Fibroblast of pulmonary artery (primary cell): ENCODE measurements around the gene TGFB1I1.

Experiments used
- DNase-seq: peaks from one replicate; pipeline ENCODE4 v3.0.0-alpha.2; 2010; ENCODE audit warnings: low read depth
- H3K4me3 ChIP-seq: replicated peaks from 2 replicates; pipeline ENCODE4 v1.5.1; 2011; ENCODE audit warnings: low read depth, mild to moderate bottlenecking, control low read depth, low read length, moderate library complexity
- CTCF ChIP-seq: IDR thresholded peaks from 2 replicates; pipeline ENCODE4 v1.5.1; 2011; ENCODE audit warnings: mild to moderate bottlenecking, control low read depth, low read length, inconsistent platforms; ENCODE audit errors: missing control alignments

TGFB1I1 gene

DNA sequence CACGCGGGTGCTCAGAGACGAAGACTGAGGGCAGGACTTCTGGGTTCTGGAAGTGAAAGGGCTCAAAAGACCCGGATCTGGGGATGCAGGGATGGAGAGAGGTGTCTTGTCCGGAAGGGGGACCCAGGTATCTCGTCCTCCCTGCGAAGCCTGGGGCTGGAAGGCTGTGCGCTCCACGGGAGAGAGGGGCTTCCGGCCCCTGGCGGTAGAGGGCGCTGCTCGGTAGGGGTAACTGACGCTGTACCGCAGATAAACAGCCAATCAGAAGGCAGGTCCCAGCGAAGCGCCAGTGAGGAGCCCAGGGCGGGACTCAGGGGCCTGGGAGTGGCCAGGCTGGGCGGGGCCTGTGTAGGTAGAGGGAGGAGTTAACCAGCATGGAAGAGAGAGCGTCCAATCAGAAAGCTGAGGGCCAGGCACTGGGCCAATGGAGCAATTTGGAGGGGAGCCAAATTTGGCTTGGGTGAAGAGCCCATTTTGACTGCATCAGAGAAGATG, 804 bp downstream of the TGFB1I1 start:
- TF ChIP-seq CTCF: peak; percentile 76
- H3K4me3 ChIP-seq: peak overlapping the region; percentile 82
- DNase-seq: peak; percentile 96

DNA sequence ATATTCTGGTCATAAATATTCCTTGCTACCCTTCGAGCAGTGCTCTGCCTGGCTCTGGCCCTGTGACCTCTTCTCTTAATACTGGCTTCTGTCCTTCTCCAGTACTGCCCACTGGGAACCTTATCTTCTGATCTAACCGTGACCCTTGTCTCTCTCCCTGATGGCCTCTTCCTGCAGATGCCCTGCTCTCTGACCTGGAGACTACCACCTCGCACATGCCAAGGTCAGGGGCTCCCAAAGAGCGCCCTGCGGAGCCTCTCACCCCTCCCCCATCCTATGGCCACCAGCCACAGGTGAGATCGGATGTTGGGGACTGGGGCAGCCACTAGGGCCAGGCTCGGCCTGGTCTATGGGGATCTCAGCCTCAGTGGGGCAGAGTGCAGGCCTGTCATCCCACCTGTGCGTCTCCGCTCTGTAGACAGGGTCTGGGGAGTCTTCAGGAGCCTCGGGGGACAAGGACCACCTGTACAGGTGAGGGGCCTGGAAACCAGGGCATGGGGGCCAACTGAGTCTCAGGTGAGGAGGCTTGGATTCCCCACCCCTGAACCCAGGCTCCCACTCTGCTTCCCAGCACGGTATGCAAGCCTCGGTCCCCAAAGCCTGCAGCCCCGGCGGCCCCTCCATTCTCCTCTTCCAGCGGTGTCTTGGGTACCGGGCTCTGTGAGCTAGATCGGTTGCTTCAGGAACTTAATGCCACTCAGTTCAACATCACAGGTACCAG, 1.5 kb downstream of the TGFB1I1 start:
- no peak for DNase-seq
- no peak for TF ChIP-seq CTCF
- H3K4me3 ChIP-seq: no peak overlapping the region

DNA sequence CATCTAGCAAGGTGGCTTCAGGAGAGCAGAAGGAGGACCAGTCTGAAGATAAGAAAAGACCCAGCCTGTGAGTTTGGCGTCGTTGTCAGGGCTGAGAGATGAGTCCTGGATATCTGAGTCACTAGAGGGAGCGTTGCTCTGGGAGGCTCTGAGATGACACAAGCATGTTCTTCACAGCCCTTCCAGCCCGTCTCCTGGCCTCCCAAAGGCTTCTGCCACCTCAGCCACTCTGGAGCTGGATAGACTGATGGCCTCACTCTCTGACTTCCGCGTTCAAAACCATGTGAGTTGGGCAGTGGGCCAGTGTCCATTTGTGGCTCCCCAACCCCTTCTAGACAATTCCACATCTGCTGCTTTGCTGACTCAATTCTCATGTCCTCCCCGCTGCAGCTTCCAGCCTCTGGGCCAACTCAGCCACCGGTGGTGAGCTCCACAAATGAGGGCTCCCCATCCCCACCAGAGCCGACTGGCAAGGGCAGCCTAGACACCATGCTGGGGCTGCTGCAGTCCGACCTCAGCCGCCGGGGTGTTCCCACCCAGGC, 2.3 kb downstream of the TGFB1I1 start:
- TF ChIP-seq CTCF: no peak
- DNase-seq: peak; percentile 59
- H3K4me3 ChIP-seq: no peak overlapping the region

GRCh38 chr16:31474773-31475738, 3.1 kb downstream of the TGFB1I1 start:
- no peak for TF ChIP-seq CTCF
- H3K4me3 ChIP-seq: no peak overlapping the region
- DNase-seq: no peak

GRCh38 chr16:31475946-31476302, 4.0 kb downstream of the TGFB1I1 start:
- no peak for DNase-seq
- no peak overlapping the region for H3K4me3 ChIP-seq
- no peak for TF ChIP-seq CTCF

DNA sequence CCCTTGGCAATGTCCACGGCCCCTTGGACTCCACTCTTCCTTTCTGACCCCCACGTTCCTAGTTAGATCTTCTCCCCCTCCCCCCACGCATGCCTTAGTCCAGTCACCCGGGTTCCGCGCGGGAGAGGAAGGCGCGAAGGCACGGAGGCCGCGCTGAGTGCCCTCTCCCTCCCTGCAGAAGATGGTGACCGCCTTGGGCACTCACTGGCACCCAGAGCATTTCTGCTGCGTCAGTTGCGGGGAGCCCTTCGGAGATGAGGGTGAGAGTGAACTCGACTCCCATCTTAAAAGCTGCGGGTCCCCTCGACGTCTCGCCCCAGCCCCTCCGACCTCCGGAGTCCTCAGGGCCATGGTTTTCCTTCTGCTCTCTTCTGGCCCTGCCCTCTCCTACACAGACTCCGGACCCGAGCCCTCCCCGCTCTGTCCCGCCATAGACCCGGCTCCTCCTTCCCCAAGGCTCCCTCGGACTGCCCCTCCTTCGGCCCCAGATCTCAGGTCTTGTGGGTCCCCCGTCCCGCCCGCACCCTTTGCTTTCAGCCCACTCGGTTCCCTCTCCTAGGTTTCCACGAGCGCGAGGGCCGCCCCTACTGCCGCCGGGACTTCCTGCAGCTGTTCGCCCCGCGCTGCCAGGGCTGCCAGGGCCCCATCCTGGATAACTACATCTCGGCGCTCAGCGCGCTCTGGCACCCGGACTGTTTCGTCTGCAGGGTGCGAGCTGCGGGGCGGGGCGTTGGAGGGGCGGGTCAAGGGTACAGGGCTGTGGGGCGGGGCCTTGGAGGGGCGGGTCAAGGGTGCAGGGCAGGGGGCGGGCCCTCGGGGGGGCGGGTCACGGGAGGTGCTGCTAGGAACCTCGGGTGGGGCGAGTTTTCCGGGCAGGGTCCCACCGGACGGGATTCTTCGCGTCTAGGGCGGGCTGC, 4.6 kb downstream of the TGFB1I1 start:
- no peak for TF ChIP-seq CTCF
- H3K4me3 ChIP-seq: no peak overlapping the region
- no peak for DNase-seq
